ENCODE measurements around the gene JAKMIP3.

The JAKMIP3 gene

DNA sequence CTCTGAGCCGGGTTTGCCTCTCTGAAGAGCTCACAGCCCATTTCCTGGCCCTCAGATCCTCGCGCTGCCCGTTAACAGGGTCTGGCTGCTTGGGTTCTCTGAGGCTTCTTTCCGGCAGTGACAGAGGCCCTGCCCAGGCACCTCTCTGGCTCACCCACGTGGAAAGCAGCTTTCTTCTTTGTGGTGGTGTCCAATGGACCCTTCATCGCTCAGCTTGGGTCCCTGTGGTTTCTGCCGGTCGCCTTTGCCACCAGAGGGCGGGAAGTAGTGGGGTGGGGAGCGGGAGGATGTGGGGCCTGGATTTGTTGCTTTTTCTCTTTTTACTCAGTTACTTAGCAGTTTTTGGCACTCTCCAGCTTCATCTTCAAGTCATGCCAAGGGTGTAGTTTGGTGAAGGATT lies 15.6 kb upstream of the JAKMIP3 start:
- no peak overlapping the region for H3K4me3 ChIP-seq (ENCODE audit: low read length)
- H3K4me1 ChIP-seq (ENCODE audit: low read length), result no peaks in the 10 kb centered on the region
- no peaks in the 10 kb centered on the region for H4K20me1 ChIP-seq (ENCODE audit: insufficient read depth, low read length)
- no peak for TF ChIP-seq CTCF (IDR thresholded peaks at IDR 0.05; ENCODE audit: low read depth, low read length)
- no peak for TF ChIP-seq EZH2phosphoT487 (IDR thresholded peaks at IDR 0.05; ENCODE audit: low read depth)
- H3K27ac ChIP-seq (ENCODE audit: low read length), result no peak overlapping the region
- no peaks in the 10 kb centered on the region for H3K9me3 ChIP-seq (ENCODE audit: insufficient read depth, low read length)
- no peak overlapping the region for H3K9ac ChIP-seq (ENCODE audit: low read length)
- H2AFZ ChIP-seq (ENCODE audit: low read depth, low read length), result no peak overlapping the region
- H3K4me2 ChIP-seq (ENCODE audit: low read length), result no peak overlapping the region
- no peaks in the 10 kb centered on the region for H3K27me3 ChIP-seq (ENCODE audit: low read depth, low read length)
- H3K36me3 ChIP-seq (replicated peaks; ENCODE audit: low read depth, low read length), result no peaks in the 10 kb centered on the region
- H3K79me2 ChIP-seq (ENCODE audit: low read length), result no peaks in the 10 kb centered on the region

- Histone ChIP-seq H3K9ac (ENCODE audit: low read length) (no peak overlapping the region), H3K27me3 (ENCODE audit: low read depth, low read length) (no peaks in the 10 kb centered on the region), H3K4me2 (ENCODE audit: low read length) (no peak overlapping the region), H4K20me1 (ENCODE audit: insufficient read depth, low read length) (no peaks in the 10 kb centered on the region), H3K79me2 (ENCODE audit: low read length) (no peaks in the 10 kb centered on the region), H2AFZ (ENCODE audit: low read depth, low read length) (no peak overlapping the region), H3K36me3 (replicated peaks; ENCODE audit: low read depth, low read length) (no peaks in the 10 kb centered on the region), H3K9me3 (ENCODE audit: insufficient read depth, low read length) (no peaks in the 10 kb centered on the region), H3K27ac (ENCODE audit: low read length) (no peak overlapping the region), H3K4me3 (ENCODE audit: low read length) (no peak overlapping the region), H3K4me1 (ENCODE audit: low read length) (no peaks in the 10 kb centered on the region)
- TF ChIP-seq CTCF (IDR thresholded peaks at IDR 0.05; ENCODE audit: low read depth, low read length) (no peak), EZH2phosphoT487 (IDR thresholded peaks at IDR 0.05; ENCODE audit: low read depth) (no peak)
Measured at GRCh38 chr10:132052124-132052523, 13.6 kb upstream of the JAKMIP3 start.

DNA sequence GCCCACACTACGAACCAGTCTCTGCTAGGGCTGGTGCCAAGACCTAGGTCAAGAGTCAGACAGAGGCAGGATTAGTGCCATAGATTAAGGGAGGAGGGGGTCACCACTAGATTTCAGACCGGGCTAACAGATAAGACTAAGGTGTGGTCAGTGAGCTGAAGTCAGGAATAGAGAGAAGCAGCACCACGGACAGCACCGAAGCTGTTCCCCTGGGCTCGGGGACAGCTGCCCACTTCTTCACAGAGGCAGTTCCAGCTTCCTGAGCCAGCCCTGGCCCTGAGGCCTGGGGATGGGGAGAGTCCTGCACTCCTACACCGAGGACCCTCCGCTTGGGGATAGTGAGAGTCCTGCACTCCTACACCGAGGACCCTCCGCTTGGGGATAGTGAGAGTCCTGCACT lies 11.2 kb upstream of the JAKMIP3 start:
- TF ChIP-seq CTCF (IDR thresholded peaks at IDR 0.05; ENCODE audit: low read depth, low read length) (no peak), EZH2phosphoT487 (IDR thresholded peaks at IDR 0.05; ENCODE audit: low read depth) (no peak)

GRCh38 chr10:132055616-132056015 lies 10.1 kb upstream of the JAKMIP3 start:
- H3K79me2 ChIP-seq (ENCODE audit: low read length), result no peaks in the 10 kb centered on the region
- H2AFZ ChIP-seq (ENCODE audit: low read depth, low read length), result no peak overlapping the region
- H4K20me1 ChIP-seq (ENCODE audit: insufficient read depth, low read length), result no peaks in the 10 kb centered on the region
- no peaks in the 10 kb centered on the region for H3K4me1 ChIP-seq (ENCODE audit: low read length)
- H3K27me3 ChIP-seq (ENCODE audit: low read depth, low read length), result no peaks in the 10 kb centered on the region
- TF ChIP-seq EZH2phosphoT487 (IDR thresholded peaks at IDR 0.05; ENCODE audit: low read depth) (no peak), CTCF (IDR thresholded peaks at IDR 0.05; ENCODE audit: low read depth, low read length) (no peak)
- H3K4me2 ChIP-seq (ENCODE audit: low read length), result no peak overlapping the region
- no peak overlapping the region for H3K27ac ChIP-seq (ENCODE audit: low read length)
- no peaks in the 10 kb centered on the region for H3K9me3 ChIP-seq (ENCODE audit: insufficient read depth, low read length)
- H3K4me3 ChIP-seq (ENCODE audit: low read length), result no peak overlapping the region
- no peak overlapping the region for H3K9ac ChIP-seq (ENCODE audit: low read length)
- no peaks in the 10 kb centered on the region for H3K36me3 ChIP-seq (replicated peaks; ENCODE audit: low read depth, low read length)

More for the DNA sequence above, 11.2 kb upstream of the JAKMIP3 start:
- Histone ChIP-seq H3K4me3 (ENCODE audit: low read length) (no peak overlapping the region), H3K79me2 (ENCODE audit: low read length) (no peaks in the 10 kb centered on the region), H3K4me2 (ENCODE audit: low read length) (no peak overlapping the region), H3K4me1 (ENCODE audit: low read length) (no peaks in the 10 kb centered on the region), H4K20me1 (ENCODE audit: insufficient read depth, low read length) (no peaks in the 10 kb centered on the region), H3K9ac (ENCODE audit: low read length) (no peak overlapping the region), H2AFZ (ENCODE audit: low read depth, low read length) (no peak overlapping the region), H3K36me3 (replicated peaks; ENCODE audit: low read depth, low read length) (no peaks in the 10 kb centered on the region), H3K27me3 (ENCODE audit: low read depth, low read length) (no peaks in the 10 kb centered on the region), H3K27ac (ENCODE audit: low read length) (no peak overlapping the region), H3K9me3 (ENCODE audit: insufficient read depth, low read length) (no peaks in the 10 kb centered on the region)
